Activated naive CD4-positive, alpha-beta T cell treated with anti-CD3 and anti-CD28 coated beads, Interleukin-2, amount 50 U/mL, for 72 hours (primary cell): ENCODE data around the gene TPRN. TPM values are rescaled to one million over a fixed set of nuclear protein-coding genes. Genes with fewer than 3 reads are reported as not detected.
A peak's percentile ranks its signal among the peaks of the same experiment; 100 is the strongest.

Experiments
- ATAC-seq, 2 donors: fragments of 150-1000 bp; cut with Tn5 transposase; 2 replicates each; pipeline ENCODE4 v1.10.0; 2021; ENCODE audit warnings: mild to moderate bottlenecking in 2 of 2, moderate library complexity in 2 of 2
- DNase-seq, 2 donors: peaks; one replicate each; pipeline ENCODE4 v3.0.0; 2021 to 2022; ENCODE audit warnings: low spot score in 2 of 2
- H3K27ac Mint-ChIP-seq, 2 donors: one replicate each; pipeline ENCODE4 v1.8.0; 2022; ENCODE audit warnings: mild to moderate bottlenecking in 2 of 2, mixed read lengths in 2 of 2
- H3K36me3 Mint-ChIP-seq, 2 donors: one replicate each; pipeline ENCODE4 v1.8.0; 2022; ENCODE audit warnings: mixed read lengths in 2 of 2
- H3K9me3 Mint-ChIP-seq, 2 donors: one replicate each; pipeline ENCODE4 v1.8.0; 2022; ENCODE audit warnings: mixed read lengths in 2 of 2
- total RNA-seq, 2 donors: library from RNA; stranded (reverse); gene quantifications; one replicate each; pipeline ENCODE4 v1.2.3, GENCODE V29; 2022

The TPRN gene
- total RNA-seq, 2 donors from 2014 or later: 5.7 to 7.3 TPM

GRCh38 chr9:137201205-137201868 lies 796 bp upstream of the TPRN start:
- ATAC-seq (no peak), DNase-seq (no peak)
- Mint-ChIP-seq H3K9me3 (no peaks in the 10 kb centered on the region), H3K27ac (peak overlapping the region; percentile 68 to 89), H3K36me3 (peaks cover 14 to 19% of the 10 kb centered on the region in 2 donors)

GRCh38 chr9:137199411-137200121 lies 975 bp downstream of the TPRN start:
- H3K27ac Mint-ChIP-seq: no peak overlapping the region

DNA sequence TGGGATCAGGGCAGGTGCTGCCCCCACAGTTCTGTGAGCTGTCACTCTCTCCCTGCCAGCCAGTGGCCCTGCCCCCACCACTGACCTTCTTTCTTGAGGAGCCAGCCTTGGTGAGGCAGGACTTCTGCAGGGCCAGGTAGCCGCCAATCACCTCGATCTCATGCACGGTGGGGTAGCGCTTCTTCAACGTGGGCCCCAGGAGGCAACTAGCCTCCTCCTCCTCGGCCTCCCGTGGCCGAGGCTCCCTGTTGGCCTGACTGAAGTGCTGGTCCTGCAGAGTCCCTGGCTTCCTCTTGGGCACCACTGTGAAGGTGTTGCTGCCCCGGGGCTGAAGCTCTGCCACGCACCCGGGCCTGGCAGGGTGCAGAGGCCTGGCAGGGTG lies 1.6 kb downstream of the TPRN start:
- Mint-ChIP-seq H3K9me3 (no peaks in the 10 kb centered on the region), H3K36me3 (no peaks in the 10 kb centered on the region), H3K27ac (no peak overlapping the region)
- no peak for DNase-seq
- no peak for ATAC-seq

More at GRCh38 chr9:137199411-137200121, 975 bp downstream of the TPRN start:
- no peak for ATAC-seq
- H3K9me3 Mint-ChIP-seq: no peaks in the 10 kb centered on the region
- peaks cover 5 to 6% of the 10 kb centered on the region in 2 donors for H3K36me3 Mint-ChIP-seq
- no peak for DNase-seq

- H3K36me3 Mint-ChIP-seq: no peaks in the 10 kb centered on the region
- ATAC-seq (no peak), DNase-seq (no peak)
- H3K27ac Mint-ChIP-seq: no peak overlapping the region
- H3K9me3 Mint-ChIP-seq: no peaks in the 10 kb centered on the region
These were observed 2.3 kb downstream of the TPRN start for GRCh38 chr9:137198051-137198901.

GRCh38 chr9:137195525-137196220 lies 4.9 kb downstream of the TPRN start:
- no peak for ATAC-seq
- no peak overlapping the region for H3K27ac Mint-ChIP-seq

DNA sequence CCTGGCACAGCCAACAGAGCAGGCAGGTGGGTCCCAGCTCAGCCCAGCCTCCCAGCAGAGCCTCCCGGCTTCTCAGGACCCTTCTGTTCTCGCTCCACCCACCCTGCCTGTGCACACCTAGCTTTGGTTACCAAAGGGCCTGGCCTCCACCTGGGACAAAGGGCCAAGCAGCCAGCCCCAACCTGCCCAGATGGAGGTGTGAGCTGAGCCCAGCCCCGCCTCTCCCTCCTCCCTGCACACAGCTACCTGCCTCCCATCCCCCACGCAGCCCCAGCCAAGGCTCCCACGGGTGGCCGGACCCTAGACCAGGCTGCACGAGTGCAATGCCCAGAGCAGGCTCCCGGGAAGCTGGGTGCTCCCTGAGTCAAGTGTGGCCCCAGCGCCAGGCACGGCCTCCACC lies 5.6 kb downstream of the TPRN start:
- Mint-ChIP-seq H3K9me3 (no peaks in the 10 kb centered on the region), H3K27ac (no peak overlapping the region), H3K36me3 (no peaks in the 10 kb centered on the region)
- no peak for DNase-seq
- no peak for ATAC-seq

More at GRCh38 chr9:137195525-137196220, 4.9 kb downstream of the TPRN start:
- H3K9me3 Mint-ChIP-seq: no peaks in the 10 kb centered on the region
- no peak for DNase-seq
- H3K36me3 Mint-ChIP-seq: no peaks in the 10 kb centered on the region

DNA sequence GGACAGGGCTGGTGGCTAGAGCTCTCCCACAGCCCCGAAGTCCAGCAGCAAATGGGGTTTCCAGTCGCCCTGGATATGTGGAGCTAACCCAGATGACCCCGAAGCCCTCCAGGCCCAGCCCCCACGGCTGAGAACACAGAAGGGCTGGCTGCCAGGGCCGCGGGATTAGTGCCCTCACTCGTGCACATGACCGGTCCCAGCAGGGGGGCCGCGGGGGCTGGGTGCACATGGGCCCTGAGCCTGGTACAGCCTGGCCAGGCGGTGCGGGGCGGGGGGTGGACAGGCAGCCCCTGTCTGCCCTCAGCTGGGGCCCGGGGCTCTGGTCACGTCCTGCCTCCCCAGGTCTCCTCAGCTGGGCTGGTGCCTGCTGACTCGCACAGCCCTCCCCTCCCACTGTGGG lies 6.2 kb downstream of the TPRN start:
- no peaks in the 10 kb centered on the region for H3K9me3 Mint-ChIP-seq
- H3K27ac Mint-ChIP-seq: no peak overlapping the region
- DNase-seq: no peak
- ATAC-seq: no peak
- H3K36me3 Mint-ChIP-seq: no peaks in the 10 kb centered on the region

DNA sequence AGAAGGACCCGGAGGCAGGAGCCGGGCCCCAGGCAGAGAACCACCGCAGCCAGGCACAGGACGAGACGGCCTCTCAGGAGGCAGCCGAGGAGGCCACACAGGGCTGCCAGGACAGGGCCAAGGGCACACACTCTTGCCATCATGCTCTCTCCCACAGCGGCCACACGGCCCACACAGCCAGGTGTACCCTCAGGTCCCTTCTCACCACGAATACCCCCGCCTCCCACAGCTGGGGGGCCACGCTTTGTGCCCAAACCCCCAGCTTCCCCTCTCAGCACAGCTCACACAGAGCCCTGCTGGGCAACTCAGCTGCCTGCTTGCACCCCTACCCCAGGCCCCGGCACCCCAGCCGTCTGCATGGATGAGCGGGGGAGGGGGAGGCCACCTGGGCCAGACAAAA lies 6.8 kb downstream of the TPRN start:
- ATAC-seq (no peak), DNase-seq (no peak)
- Mint-ChIP-seq H3K27ac (no peak overlapping the region), H3K36me3 (no peaks in the 10 kb centered on the region), H3K9me3 (no peaks in the 10 kb centered on the region)

GRCh38 chr9:137192859-137193258 lies 7.7 kb downstream of the TPRN start:
- Mint-ChIP-seq H3K27ac (no peak overlapping the region), H3K9me3 (no peaks in the 10 kb centered on the region), H3K36me3 (no peaks in the 10 kb centered on the region)
- no peak for DNase-seq
- ATAC-seq: no peak

- H3K36me3 Mint-ChIP-seq: peaks cover 0 to 4% of the 10 kb centered on the region in 2 donors
- ATAC-seq (no peak), DNase-seq (no peak)
- H3K9me3 Mint-ChIP-seq: no peaks in the 10 kb centered on the region
- H3K27ac Mint-ChIP-seq: no peak overlapping the region
These were observed 8.1 kb downstream of the TPRN start for GRCh38 chr9:137192448-137192780.

DNA sequence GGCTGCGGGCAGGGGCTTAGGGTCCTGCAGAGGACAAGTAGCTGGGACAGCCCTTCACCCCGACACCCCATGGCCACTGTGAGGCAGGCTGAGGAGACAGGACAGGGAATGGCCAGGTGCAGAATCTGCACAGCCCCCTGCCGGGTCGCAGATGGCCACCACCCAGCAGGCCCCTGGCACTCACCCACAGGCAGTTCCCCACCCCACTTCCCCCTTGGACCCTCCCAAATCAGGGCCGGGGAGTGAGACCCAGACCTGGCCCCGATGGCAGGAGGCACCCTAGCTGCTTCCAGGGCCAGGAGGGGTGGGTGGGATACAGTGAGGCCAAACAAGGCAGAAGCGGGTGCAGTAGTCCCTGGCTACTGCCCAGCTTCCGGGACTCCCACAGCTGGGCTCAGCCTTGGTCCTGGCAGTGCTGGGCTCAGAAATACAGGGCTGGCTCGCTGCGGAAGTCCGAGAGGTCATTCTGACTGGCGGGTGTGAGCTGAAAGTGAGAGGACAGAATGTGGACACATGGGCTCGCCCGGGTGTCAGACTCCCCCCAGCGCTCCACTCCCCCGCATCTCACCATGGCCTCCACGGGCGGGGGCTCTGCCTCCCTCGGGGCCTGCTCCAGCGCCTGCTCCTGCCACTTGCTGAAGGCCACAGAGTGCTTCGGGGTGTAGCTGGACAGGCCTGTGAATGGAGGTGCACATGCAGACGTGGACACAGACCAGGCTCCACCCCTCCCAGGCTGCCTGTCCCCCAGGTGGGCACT lies 8.7 kb downstream of the TPRN start:
- DNase-seq (no peak), ATAC-seq (no peak)
- H3K27ac Mint-ChIP-seq: no peak overlapping the region
- H3K9me3 Mint-ChIP-seq: no peaks in the 10 kb centered on the region
- peaks cover 0 to 10% of the 10 kb centered on the region in 2 donors for H3K36me3 Mint-ChIP-seq

- Mint-ChIP-seq H3K27ac (no peak overlapping the region), H3K36me3 (peaks cover 0 to 11% of the 10 kb centered on the region in 2 donors), H3K9me3 (no peaks in the 10 kb centered on the region)
- DNase-seq (no peak), ATAC-seq (no peak)
These were observed 9.3 kb downstream of the TPRN start for GRCh38 chr9:137191245-137191644.

- H3K27ac Mint-ChIP-seq: peak overlapping the region; percentile 46 to 94
- no peak for ATAC-seq
These were observed 10.2 kb downstream of the TPRN start for GRCh38 chr9:137190315-137190856.

GRCh38 chr9:137189297-137190295 lies 10.9 kb downstream of the TPRN start:
- peak overlapping the region; percentile 90 to 94 for H3K27ac Mint-ChIP-seq
- H3K9me3 Mint-ChIP-seq: no peaks in the 10 kb centered on the region
- peaks cover 0 to 11% of the 10 kb centered on the region in 2 donors for H3K36me3 Mint-ChIP-seq
- DNase-seq: no peak
- no peak for ATAC-seq

More at GRCh38 chr9:137190315-137190856, 10.2 kb downstream of the TPRN start:
- H3K9me3 Mint-ChIP-seq: no peaks in the 10 kb centered on the region
- no peak for DNase-seq
- peaks cover 0 to 11% of the 10 kb centered on the region in 2 donors for H3K36me3 Mint-ChIP-seq
